ENCODE results near the gene HOMER2.
"Not testable (repeated sequence)": the region's sequence is repeated elsewhere in the genome, so short reads cannot be mapped to it uniquely, and the experiment has no call there.

The HOMER2 gene

DNA sequence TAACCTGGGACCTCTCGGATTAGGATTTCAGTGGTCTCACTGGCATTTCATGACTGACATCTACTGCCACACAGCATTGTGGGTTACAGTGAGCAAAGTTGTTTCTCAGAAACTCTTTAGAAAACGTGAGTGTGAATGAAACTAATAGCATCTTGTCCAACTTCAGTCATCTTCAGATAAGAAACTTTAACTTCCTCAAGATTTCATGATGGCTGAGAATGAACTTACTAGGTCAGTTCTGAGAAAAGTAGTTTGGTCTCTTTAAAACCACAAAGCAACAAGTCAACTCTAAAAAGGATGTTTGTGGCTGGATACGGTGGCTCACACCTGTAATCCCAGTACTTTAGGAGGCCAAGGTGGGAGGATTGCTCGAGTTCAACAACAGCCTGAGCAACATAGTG, 14.2 kb upstream of the HOMER2 start:
- no peak for DNase-seq (ENCODE audit: low read depth in 2 of 3, low spot score in 1 of 3)

DNA sequence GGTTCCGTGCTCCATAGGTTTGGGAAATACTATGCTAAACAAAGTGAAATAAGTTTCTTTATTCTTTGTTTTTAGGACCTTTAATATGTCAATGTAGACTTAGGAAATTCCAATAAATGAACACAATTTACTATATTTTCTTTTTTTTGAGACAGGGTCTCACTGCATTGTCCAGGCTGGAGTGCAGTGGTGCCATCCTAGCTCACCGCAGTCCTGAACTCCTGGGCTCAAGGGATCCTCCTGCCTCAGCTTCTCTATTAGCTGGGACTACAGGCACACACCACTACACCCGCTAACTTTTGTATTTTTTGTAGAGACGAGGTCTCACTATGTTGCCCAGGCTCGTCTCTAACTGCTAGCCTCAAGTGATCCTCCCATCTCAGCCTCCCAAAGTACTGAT, 12.4 kb upstream of the HOMER2 start:
- no peak for DNase-seq (ENCODE audit: low read depth in 2 of 3, low spot score in 1 of 3)

DNA sequence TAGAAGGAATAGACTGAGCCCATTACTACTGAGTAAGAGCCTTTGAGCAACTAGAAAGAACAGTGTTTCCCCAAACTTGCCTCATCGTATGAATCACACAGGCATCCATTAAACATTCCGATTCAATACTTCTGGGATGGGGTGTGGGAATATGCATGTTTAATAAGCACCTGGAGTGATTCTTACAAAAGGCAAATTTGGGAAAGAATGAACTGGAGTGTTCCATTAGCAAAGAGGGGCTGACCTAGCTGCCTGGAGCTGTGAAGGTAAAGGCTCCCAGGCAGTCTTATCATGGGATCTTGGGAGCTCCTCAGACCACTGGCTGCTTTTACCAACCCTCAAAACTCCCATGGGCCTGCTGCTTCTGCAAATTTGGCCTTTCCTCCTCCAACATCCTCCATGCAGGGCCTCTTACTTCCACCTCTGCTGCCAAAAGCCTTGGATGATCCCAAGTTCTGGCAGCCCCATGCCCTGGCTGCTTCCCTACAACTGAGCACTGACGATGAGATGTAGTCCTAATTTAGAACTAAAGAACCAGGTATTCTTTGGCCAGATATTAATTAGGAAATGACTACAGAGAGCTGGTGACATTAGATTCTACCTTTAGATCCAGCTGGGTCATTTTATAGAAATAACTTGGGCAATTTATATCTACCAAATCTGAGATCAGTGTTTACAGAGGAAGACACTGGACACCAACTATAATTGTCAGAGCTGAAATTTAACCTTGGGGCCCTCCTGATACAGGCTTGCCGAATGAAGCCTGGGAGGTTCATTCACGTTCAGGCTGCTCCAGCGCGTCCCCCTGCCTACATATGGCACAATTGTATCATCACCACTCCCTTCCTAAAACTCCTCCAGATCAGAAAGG, 11.2 kb upstream of the HOMER2 start:
- no peak for DNase-seq (ENCODE audit: low read depth in 2 of 3, low spot score in 1 of 3)

DNA sequence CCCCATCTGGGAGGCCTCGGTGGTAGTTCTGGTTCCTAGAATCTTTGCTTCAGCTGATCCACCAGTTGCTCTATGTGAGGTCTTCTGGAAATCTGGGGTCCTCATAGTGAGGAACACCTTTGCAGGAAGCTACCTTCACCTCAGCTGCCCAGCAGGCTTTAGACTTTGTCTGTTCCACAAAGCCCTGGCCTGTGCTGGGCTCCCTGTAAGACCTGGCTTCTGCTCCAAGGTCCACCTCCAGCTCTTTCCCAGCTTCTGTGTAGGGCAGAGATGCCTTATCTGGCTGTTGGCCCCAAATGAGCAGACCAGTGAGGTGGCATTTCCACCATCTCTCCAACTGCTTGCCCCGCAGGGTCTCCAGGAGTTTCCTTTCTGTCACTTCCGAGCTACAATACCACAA, 8.2 kb upstream of the HOMER2 start:
- DNase-seq (ENCODE audit: low read depth in 2 of 3, low spot score in 1 of 3), result no peak

DNA sequence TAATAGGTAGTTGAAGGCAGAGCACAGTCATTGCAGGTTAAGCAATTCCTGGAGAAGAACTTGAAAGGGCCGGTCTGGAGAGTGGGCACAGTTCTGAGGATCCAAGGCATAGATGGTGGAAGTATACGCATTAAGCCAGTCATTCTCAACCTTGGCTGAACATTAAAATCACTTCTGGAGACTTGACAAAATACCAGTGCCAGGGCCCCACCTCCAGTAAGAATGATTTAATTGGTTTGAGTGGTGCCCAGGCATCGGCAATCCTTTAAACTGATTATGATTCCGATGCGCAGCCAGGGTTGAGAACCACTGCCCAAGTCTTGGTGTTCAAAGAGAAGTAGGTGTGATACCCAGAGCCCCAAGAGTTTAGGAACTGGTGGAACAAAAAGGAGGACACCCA, 6.9 kb upstream of the HOMER2 start:
- no peak for DNase-seq (ENCODE audit: low read depth in 2 of 3, low spot score in 1 of 3)

DNA sequence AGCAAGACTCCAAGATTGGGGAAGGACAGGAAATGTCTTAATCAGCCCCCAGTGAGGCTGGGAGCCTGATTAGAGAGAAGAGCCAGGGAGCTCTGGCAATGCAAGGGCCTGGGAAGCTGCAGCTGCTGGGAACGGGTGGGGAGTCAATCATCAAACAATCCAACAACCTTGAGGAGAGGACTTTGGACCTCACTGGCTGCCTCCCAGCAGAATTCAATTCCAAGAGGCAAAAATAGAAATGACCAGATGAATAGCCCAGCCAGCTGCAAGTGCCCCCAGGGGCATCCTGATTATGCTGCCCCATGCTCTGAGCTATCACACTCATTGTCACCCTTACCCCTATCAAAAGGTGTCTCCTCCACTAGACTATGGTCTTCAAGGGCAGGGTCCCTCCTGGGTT, 6.1 kb upstream of the HOMER2 start:
- DNase-seq (ENCODE audit: low read depth in 2 of 3, low spot score in 1 of 3), result no peak

DNA sequence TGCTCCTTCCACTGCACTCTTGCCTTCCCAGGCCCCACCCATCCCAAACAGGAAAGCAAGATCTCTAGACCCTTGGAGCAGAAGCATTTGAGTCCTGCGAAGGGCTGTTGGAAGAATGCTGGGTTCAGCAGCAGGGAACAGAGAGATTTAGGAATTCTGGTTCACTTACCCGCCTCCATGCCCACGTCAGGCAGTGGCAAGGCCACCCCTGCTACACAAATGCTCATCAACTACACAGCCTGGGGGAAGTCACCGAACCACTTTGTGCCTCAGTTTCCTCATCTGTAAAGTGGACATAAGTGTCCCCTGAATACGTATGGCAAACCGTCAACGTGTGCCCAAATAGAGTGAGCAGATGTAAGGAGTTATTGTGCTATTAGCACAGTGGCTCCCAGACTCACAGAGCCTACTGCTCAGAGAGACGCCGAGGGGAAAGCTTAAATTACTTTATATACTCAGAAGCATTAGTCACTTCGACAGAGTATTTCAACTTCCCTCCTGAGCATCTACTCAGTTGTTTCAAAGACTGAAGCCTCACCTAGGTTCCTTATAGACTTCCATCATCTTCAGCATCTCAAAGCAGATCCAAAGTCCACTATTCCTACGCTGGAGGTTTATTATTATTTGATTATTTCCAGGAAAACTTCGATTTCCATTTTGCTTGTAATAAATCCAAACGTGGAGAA, 905 bp downstream of the HOMER2 start:
- no peak for DNase-seq (ENCODE audit: low read depth in 2 of 3, low spot score in 1 of 3)

DNA sequence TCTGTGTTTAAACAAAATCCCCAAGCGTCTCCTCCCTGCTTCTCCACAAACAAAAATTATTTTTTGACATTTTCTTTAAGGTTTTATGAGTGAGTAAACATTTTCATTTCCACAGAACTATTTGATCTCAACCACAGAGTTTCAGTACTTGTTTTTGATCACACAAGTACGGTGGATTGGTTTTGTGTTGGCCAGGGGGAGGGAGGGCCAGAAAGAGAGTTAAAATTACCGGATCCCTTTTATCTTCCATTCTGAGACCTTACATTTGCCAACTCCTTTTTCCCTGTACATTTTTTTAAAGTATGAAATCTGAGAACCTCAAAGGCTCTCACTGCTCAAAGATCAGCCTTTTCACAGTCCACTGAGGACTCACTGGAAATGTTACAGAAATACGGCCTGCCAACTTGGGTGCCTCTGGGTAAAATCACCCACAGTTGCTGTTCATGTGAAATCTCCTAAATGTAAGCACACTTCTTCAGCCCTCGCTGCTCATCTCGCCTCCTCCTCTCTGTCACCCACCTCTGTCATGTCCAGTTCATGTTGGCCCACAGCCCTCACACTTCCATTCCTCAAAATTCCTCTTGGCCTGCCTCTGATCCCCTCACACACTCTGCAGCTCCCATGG, 1.7 kb downstream of the HOMER2 start:
- DNase-seq (ENCODE audit: low read depth in 2 of 3, low spot score in 1 of 3), result no peak

DNA sequence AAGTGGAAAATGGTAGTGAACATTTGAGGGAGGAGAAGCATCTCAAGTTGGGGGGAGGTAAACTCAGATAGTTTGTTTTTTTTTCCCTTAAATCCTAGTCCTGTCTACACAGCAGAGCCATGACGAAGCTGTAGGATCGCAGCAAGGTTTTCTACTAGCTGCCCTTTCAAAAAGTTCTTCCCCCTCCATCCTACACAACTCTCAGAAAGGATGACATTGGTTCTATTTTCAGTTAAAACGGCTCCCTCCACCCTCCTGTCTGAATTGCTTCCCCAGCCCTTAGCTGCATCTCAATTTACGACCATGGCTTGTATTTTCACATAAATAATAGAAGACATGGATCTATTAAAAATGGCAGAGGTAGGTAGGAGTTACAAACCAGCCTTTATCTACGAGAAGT, 2.2 kb downstream of the HOMER2 start:
- no peak for DNase-seq (ENCODE audit: low read depth in 2 of 3, low spot score in 1 of 3)

DNA sequence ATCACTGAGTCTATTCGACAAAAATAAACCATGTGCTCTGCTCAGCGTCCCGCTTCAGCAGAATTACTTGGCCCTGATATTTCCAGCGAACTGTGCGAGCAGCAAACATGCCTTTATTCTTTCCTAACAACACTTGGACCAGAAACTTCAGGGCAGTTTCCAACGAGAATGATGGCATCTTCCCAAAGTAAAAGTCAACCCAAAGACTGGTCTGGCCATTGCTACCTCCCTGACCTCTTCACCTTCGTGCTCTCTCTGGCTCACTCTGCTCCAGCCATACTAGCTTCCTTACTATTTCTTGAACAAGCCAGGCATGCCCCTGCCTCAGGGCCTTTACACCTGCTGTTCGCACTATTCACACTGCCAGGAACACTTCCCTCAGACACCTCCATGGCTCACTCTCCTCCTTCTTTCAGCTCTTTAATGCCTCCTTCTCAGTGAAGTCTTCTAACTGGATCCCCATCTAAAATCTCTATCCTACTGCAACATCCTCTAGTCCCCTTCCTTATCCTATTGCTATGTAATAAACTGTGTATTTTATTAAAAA, 6.3 kb downstream of the HOMER2 start:
- no peak for DNase-seq (ENCODE audit: low read depth in 2 of 3, low spot score in 1 of 3)

DNA sequence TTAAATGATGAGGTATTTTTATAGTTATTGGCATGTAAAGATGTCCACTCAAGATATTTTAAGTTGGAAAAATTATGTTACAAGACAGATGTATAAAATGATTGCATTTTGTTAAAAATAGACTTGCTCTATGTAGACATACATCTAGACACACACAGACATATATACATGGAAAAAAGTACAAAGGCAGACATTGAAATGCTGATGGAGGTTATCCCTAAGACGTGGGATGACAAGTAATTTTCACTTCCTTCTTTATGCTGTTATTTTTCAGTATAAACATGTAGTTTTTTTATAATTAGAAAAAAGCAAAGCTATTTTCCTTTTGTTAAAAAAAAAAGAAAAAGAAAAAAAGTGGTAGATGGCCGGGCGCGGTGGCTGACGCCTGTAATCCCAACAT, 7.2 kb downstream of the HOMER2 start:
- DNase-seq (ENCODE audit: low read depth in 2 of 3, low spot score in 1 of 3), result no peak

DNA sequence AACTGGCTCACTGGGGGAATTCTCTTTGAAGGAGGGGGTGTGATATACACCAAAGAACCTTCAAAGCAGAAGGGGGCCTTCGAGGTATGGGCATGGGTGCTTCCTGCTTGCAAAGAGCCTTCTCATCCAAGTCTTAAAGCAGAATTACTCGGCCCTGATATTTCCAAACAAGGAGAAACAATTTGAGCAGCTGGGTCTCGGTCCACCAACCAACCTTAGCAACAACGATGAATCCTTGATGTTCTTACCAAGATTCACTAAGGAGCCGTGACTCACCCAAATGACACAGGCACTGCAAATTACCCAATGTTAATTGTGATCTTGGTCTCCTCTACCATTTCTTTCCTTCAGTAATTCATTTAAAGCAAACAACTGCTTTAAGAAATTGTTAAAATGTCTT, 7.7 kb downstream of the HOMER2 start:
- no peak for DNase-seq (ENCODE audit: low read depth in 2 of 3, low spot score in 1 of 3)

DNA sequence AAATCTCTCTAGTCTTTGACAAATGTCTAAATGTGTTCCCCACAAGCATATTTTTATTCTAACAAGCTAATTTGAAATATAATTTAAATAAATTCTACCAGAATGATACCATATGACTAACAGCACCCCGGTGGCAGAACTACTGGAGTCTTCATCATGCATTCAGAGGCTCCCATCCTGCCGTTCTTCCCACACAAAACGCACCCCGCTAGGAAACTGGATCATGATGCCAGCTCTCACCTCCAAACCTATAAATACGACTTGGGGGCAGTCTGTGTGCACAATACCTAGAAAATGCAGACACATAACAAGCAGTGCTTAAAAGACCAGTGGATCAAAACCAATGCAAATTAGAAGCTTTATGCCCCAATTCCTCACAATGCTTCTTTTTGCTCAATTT, 8.5 kb downstream of the HOMER2 start:
- no peak for DNase-seq (ENCODE audit: low read depth in 2 of 3, low spot score in 1 of 3)

DNA sequence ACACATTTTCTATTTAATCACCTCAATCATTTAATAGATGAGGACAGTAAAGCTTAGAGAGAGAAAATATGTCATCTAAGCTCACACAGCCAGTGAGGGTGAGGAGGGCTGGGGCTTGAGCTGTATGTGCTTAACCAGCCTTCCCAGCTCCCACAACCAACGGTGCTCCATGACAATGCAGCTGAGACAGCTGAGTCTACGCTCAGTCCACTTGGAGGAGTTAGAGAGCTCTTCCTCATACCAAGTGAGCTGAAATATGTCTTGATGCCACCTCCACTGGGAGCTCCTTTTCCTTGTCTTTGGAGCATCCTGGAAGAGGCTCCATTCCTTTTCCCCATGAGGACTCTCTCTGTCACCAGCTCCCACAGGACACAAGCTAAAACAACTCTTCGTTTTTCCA, 9.3 kb downstream of the HOMER2 start:
- no peak for DNase-seq (ENCODE audit: low read depth in 2 of 3, low spot score in 1 of 3)

DNA sequence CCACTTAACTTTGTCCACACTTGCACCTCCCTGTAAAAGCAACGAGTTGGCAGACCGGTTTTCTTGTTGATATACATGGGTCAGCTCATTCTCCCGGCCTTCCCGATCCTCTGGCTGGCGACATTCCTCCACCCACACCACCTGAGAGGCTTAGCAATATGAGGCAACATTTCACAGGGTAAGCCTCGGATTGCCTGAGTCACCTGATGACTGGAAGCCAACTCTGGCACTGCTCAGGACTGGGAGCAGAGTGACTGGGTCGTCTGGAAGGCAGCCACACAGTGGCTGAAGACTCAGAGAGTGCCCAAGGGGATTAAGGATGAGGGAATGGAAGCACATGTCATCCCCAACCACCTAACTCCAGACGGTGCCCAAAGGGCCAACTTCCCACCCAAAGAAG, 9.8 kb downstream of the HOMER2 start:
- DNase-seq (ENCODE audit: low read depth in 2 of 3, low spot score in 1 of 3), result no peak

DNA sequence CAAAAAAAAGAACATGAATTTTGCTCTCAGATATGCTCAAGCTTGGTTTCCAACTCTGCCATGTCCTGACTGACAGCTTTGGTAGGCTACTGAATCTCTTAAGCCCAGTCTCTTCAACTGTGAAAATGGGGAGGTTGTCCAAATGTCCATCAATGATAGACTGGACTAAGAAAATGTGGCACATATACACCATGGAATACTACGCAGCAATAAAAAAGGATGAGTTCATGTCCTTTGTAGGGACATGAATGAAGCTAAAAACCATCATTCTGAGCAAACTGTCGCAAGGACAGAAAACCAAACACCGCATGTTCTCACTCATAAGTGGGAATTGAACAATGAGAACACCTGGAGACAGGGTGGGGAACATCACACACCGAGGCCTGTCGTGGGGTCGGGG, 12.8 kb downstream of the HOMER2 start:
- not testable (repeated sequence) for DNase-seq (ENCODE audit: low read depth in 2 of 3, low spot score in 1 of 3)

DNA sequence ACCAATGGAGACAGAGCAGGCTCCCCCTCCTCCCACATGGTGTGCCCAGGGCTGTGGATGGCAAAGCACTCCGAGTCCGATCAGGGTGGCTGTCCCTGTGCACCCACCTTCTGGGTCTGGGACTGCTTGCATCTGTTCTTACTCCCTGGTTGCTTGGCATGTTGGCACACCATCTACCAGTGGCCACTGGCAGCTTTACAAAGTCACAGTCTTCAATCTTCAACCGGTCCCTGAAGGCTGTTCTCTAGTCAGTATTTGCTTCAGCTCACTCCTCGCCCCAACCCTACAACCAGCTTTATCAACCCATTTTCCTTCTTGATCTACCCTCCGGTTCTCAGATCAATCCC, 14.8 kb downstream of the HOMER2 start:
- no peak for DNase-seq (ENCODE audit: low read depth in 2 of 3, low spot score in 1 of 3)

DNA sequence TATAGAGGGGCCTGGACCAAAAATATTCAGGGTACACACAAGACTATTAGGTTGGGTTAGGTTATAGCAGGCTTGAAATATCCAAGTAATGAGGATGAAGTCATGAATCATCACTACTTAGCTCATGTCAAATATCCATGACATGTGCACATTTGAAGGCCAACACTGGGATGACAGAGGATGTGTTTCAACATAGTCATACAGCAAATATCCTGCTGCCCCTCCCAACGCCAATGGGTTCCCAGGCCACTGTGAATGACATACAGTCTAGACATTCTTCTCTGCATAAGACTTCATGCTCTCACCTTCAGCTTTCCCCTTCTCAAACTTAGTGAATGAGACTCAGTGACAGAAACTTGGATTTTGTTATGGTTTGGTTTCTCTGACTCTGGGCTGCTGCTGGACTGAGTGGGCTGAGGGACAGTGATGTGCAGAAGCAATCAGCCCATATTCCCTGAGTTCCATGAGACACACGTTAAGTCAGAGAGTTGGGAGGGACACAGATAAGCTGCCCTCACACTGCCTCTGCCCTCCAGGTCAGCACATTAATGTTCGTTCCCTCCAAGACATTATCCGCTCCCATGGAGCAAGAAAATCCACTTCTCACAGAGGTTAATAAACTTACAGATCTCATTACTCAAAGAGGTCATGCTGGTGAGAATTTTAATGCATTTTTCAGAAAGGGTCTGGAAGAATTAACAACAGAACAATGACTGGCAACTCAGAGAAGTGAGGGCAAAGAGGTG, 15.4 kb downstream of the HOMER2 start:
- DNase-seq (ENCODE audit: low read depth in 2 of 3, low spot score in 1 of 3), result no peak

DNA sequence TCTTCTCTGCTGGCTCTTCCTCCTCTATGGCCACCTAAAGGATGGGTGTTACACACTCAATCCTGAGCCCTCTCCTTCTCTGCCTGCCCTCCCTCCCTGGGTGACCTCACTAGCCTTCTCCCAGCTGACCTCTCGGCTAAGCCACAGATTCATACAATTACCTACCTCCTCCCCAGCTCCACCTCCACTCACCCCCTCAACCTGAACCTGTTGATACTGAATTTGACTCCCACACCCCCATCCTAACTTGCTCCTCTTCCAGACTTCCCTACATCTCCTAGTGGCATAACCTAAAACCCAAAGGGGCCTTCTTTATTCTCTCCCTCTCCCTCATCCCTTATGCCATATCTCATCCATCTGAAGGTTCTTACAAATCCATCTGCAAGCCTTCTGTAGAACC, 17.1 kb downstream of the HOMER2 start:
- DNase-seq (ENCODE audit: low read depth in 2 of 3, low spot score in 1 of 3), result no peak

DNA sequence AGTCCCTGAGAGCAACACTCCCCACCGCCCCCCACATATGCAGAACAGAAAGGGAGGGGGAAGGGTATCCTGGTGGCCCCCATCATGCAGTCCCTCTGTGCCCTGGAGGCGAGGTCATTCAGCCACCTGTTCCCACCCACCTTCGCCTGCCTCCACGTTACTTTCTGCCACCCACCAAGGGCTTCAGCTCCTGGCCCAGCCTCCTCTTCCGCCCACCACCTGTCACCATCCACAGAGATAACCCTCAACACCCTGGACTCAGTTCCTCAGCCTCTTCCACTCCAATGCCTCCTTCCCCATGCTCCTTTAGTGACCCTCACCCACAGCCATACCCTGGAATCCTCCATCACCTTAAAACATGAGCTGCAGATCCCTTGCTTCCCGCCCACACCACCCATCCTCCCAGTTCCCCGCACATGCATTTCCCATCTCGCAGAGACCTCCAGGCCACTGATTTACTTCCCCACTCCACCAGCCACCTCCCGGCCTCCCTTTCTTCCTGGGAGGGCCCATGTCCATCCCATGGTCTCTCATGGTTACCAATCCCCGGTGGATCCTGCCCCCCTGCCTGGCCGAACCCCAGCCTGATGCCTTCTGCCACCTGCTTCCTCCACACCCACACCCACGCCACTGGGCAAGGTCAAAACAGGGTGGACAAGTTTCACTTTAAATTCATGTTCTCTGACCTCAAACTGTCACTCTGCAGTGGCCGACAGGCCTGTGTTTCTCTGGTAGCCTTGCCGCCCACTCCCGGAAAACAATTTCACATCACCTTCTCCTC, 18.2 kb downstream of the HOMER2 start:
- no peak for DNase-seq (ENCODE audit: low read depth in 2 of 3, low spot score in 1 of 3)

DNA sequence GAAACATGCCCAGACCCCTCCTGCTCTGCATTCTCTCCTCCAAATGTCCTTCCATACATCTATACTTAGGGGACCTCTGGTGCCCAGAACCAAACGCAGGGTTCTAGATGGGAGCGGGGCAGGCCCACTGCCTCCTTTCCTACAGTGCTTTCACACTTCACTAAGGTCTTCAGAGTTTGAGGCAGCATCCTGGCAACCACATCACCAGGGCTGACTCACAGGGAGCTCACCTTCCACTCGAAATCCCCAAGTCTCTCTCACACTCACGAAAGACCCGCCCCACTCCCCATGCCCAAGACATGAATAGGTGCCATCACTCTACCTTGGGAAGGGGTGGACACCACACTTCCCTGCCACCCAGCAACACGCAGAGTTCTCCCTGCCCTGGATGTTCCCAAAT, 18.9 kb downstream of the HOMER2 start:
- DNase-seq (ENCODE audit: low read depth in 2 of 3, low spot score in 1 of 3), result no peak
